T47D (cell line): ENCODE measurements around the gene MOGAT1.

ENCODE experiments used
- DNase-seq, 2 experiments: peaks; one replicate each; pipeline versions ENCODE4 v3.0.0 to v3.0.0-alpha.2; 2011 to 2012; ENCODE audit warnings: low read depth in 1 of 2, low spot score in 1 of 2
- JUND ChIP-seq: IDR thresholded peaks from 2 replicates; pipeline ENCODE4 v1.6.1; 2012; ENCODE audit warnings: low read depth
- in situ Hi-C: cut with HindIII; loops from 2 replicates; pipeline ENCODE4 v1.10.0; 2016; ENCODE audit warnings: low sequenced_read_pairs, low pct_unique_long_range_greater_than_20kb

The MOGAT1 gene

GRCh38 chr2:222671259-222672067 is at the start of gene MOGAT1:
Gene MOGAT1 (plus strand): TSS chr2:222671658. CDS start chr2:222671786, 128 bp downstream.
- TF ChIP-seq JUND, result no peak
- DNase-seq, result peak; percentile 44 to 46
- in situ Hi-C loops, result no loop called here

- DNase-seq, result no peak
- in situ Hi-C loops, result no loop called here
- no peak for TF ChIP-seq JUND
Observed at GRCh38 chr2:222621893-222622292, 49.6 kb upstream of the MOGAT1 start.

- DNase-seq, result no peak
- in situ Hi-C loops, result no loop called here
- TF ChIP-seq JUND, result no peak
Observed at GRCh38 chr2:222622910-222623309, 48.5 kb upstream of the MOGAT1 start.

- DNase-seq, result no peak
- in situ Hi-C loops, result no loop called here
- no peak for TF ChIP-seq JUND
Observed at GRCh38 chr2:222623756-222624309, 47.6 kb upstream of the MOGAT1 start.

GRCh38 chr2:222627764-222628163 is 43.7 kb upstream of the MOGAT1 start:
- DNase-seq, result no peak
- no peak for TF ChIP-seq JUND
- in situ Hi-C loops, result no loop called here

- in situ Hi-C loops, result no loop called here
- no peak for DNase-seq
- no peak for TF ChIP-seq JUND
Observed at GRCh38 chr2:222635295-222635694, 36.2 kb upstream of the MOGAT1 start.

- DNase-seq, result no peak
- in situ Hi-C loops, result no loop called here
- no peak for TF ChIP-seq JUND
Observed at GRCh38 chr2:222637067-222637466, 34.4 kb upstream of the MOGAT1 start.

GRCh38 chr2:222641336-222641735 is 30.1 kb upstream of the MOGAT1 start:
- in situ Hi-C loops, result no loop called here
- no peak for TF ChIP-seq JUND

GRCh38 chr2:222643134-222643533 is 28.3 kb upstream of the MOGAT1 start:
- DNase-seq, result no peak
- in situ Hi-C loops, result no loop called here
- no peak for TF ChIP-seq JUND

More at GRCh38 chr2:222641336-222641735, 30.1 kb upstream of the MOGAT1 start:
- no peak for DNase-seq

GRCh38 chr2:222646008-222646407 is 25.4 kb upstream of the MOGAT1 start:
- no peak for DNase-seq
- in situ Hi-C loops, result no loop called here

GRCh38 chr2:222649801-222650200 is 21.7 kb upstream of the MOGAT1 start:
- no peak for DNase-seq
- in situ Hi-C loops, result no loop called here
- no peak for TF ChIP-seq JUND

More at GRCh38 chr2:222646008-222646407, 25.4 kb upstream of the MOGAT1 start:
- TF ChIP-seq JUND, result no peak

GRCh38 chr2:222651718-222652418 is 19.6 kb upstream of the MOGAT1 start:
- in situ Hi-C loops, result no loop called here
- DNase-seq, result no peak
- TF ChIP-seq JUND, result no peak
